Stomach (tissue), 4 donors: ENCODE data around the gene TADA3.

Experiments used
- CTCF ChIP-seq, 7 experiments: fragments of 450-650 bp in 4 of 7; fragments of 200-600 bp in 3 of 7; sonication (generic) in 3 of 7; IDR thresholded peaks; one replicate each; pipeline ENCODE4 v1.5.1; 2016 to 2019; ENCODE audit warnings: antibody characterized with exemption in 7 of 7, control low read depth in 2 of 7, mild to moderate bottlenecking in 1 of 7
- EP300 ChIP-seq: sonication (generic); formaldehyde crosslinking; IDR thresholded peaks from one replicate; pipeline ENCODE4 v1.6.1; 2017; ENCODE audit warnings: antibody characterized with exemption
- POLR2A ChIP-seq, 4 donors: fragments of 450-650 bp; IDR thresholded peaks; one replicate each; pipeline ENCODE4 v1.6.1; 2016; ENCODE audit warnings: antibody characterized with exemption in 4 of 4, control low read depth in 2 of 4, mild to moderate bottlenecking in 1 of 4, moderate library complexity in 1 of 4

GRCh38 chr3:9797196-9797945 lies 5.1 kb upstream of the TADA3 start:
- TF ChIP-seq CTCF (IDR thresholded peaks at IDR 0.05) = no peak
- TF ChIP-seq EP300 = no peak
- no peak for TF ChIP-seq POLR2A (IDR thresholded peaks at IDR 0.05)
